ENCODE data around the gene SNX25.

- TF ChIP-seq CTCF (IDR thresholded peaks at IDR 0.05), result no peak
- TF ChIP-seq EZH2 (IDR thresholded peaks at IDR 0.05; ENCODE audit: borderline replicate concordance, insufficient read depth, low read depth, low read length, poor library complexity, severe bottlenecking), result no peak
Measured at GRCh38 chr4:185357211-185357610, 147.8 kb downstream of the SNX25 start.

All from B cell (primary cell).